KMS-11 (cell line): ENCODE measurements around the gene KRTAP6-2.

ENCODE experiments used
- H2AFZ ChIP-seq: fragments of 200-600 bp; sonication (generic); 2 replicates; pipeline ENCODE4 v1.6.1; 2016; ENCODE audit warnings: antibody characterized with exemption, mixed run types, low read depth
- H3K27ac ChIP-seq: fragments of 200-600 bp; sonication (generic); 2 replicates; pipeline ENCODE4 v1.6.1; 2016; ENCODE audit warnings: mild to moderate bottlenecking, mixed run types
- H3K27me3 ChIP-seq: fragments of 200-600 bp; sonication (generic); 2 replicates; pipeline ENCODE4 v1.6.1; 2017; ENCODE audit warnings: mild to moderate bottlenecking, low read depth, mixed run types, moderate library complexity; ENCODE audit not compliant: insufficient read depth
- H3K36me3 ChIP-seq: fragments of 200-600 bp; sonication (generic); 2 replicates; pipeline ENCODE4 v1.6.1; 2017; ENCODE audit warnings: mild to moderate bottlenecking, mixed run types; ENCODE audit not compliant: insufficient read depth
- H3K4me1 ChIP-seq: fragments of 200-600 bp; sonication (generic); 2 replicates; pipeline ENCODE4 v1.6.1; 2016; ENCODE audit warnings: mild to moderate bottlenecking, low read depth, mixed run types; ENCODE audit not compliant: poor library complexity, severe bottlenecking
- H3K4me2 ChIP-seq: fragments of 200-600 bp; sonication (generic); 2 replicates; pipeline ENCODE4 v1.7.0; 2016; ENCODE audit warnings: mild to moderate bottlenecking, mixed run types
- H3K4me3 ChIP-seq: fragments of 200-600 bp; sonication (generic); IDR thresholded peaks from 2 replicates; pipeline ENCODE4 v1.6.1; 2017; ENCODE audit warnings: low read depth, low read length, mixed read lengths; ENCODE audit not compliant: insufficient read depth
- H3K79me2 ChIP-seq: fragments of 200-600 bp; sonication (generic); 2 replicates; pipeline ENCODE4 v1.6.1; 2016; ENCODE audit warnings: low read depth, mixed run types; ENCODE audit not compliant: insufficient read depth
- H3K9ac ChIP-seq: fragments of 200-600 bp; sonication (generic); 2 replicates; pipeline ENCODE4 v1.6.1; 2016; ENCODE audit warnings: mild to moderate bottlenecking, mixed run types
- H4K20me1 ChIP-seq: fragments of 200-600 bp; sonication (generic); 2 replicates; pipeline ENCODE4 v1.6.1; 2016; ENCODE audit warnings: mild to moderate bottlenecking, mixed run types; ENCODE audit not compliant: insufficient read depth
- CTCF ChIP-seq: fragments of 200-600 bp; sonication (generic); conservative IDR thresholded peaks from 2 replicates; pipeline ENCODE4 v1.6.1; 2017; ENCODE audit warnings: low read depth, mild to moderate bottlenecking, antibody characterized with exemption, low read length, moderate library complexity, mixed read lengths

KRTAP6-2 gene

GRCh38 chr21:30598802-30599201, at the start of gene KRTAP6-2:
TSS of gene KRTAP6-2 (minus strand) at chr21:30598902. CDS start at chr21:30598874, 28 bp downstream.
- Histone ChIP-seq H3K4me2 (no peak within 1 kb of the TSS), H3K79me2 (no peaks in the 10 kb centered on the region), H3K9ac (no peak within 1 kb of the TSS), H3K27me3 (no peaks in the 10 kb centered on the region), H3K4me3 (no peak within 1 kb of the TSS), H4K20me1 (no peaks in the 10 kb centered on the region), H3K4me1 (no peaks in the 10 kb centered on the region), H3K36me3 (no peaks in the 10 kb centered on the region), H3K27ac (no peak within 1 kb of the TSS), H2AFZ (no peak within 1 kb of the TSS)
- no peak for TF ChIP-seq CTCF

- no peaks in the 10 kb centered on the region for H3K79me2 ChIP-seq
Measured at GRCh38 chr21:30646904-30647414, 48.3 kb upstream of the KRTAP6-2 start.

GRCh38 chr21:30642564-30642963, 43.9 kb upstream of the KRTAP6-2 start, which contains the start of gene KRTAP20-3:
TSS of gene KRTAP20-3 (plus strand) at chr21:30642864.
- Histone ChIP-seq H4K20me1 (no peaks in the 10 kb centered on the region), H3K79me2 (no peaks in the 10 kb centered on the region), H2AFZ (no peak within 1 kb of the TSS), H3K4me2 (no peak within 1 kb of the TSS), H3K9ac (no peak within 1 kb of the TSS), H3K4me3 (no peak within 1 kb of the TSS), H3K27me3 (no peaks in the 10 kb centered on the region), H3K36me3 (no peaks in the 10 kb centered on the region), H3K4me1 (no peaks in the 10 kb centered on the region), H3K27ac (no peak within 1 kb of the TSS)
- no peak for TF ChIP-seq CTCF

More at GRCh38 chr21:30646904-30647414, 48.3 kb upstream of the KRTAP6-2 start:
- no peak overlapping the region for H3K27ac ChIP-seq
- H3K4me2 ChIP-seq, result no peak overlapping the region
- no peak overlapping the region for H3K9ac ChIP-seq
- no peak overlapping the region for H2AFZ ChIP-seq
- H3K27me3 ChIP-seq, result no peaks in the 10 kb centered on the region
- no peaks in the 10 kb centered on the region for H3K4me1 ChIP-seq
- no peak for TF ChIP-seq CTCF
- no peaks in the 10 kb centered on the region for H4K20me1 ChIP-seq
- no peak overlapping the region for H3K4me3 ChIP-seq
- H3K36me3 ChIP-seq, result no peaks in the 10 kb centered on the region

GRCh38 chr21:30638686-30639085, 40.0 kb upstream of the KRTAP6-2 start:
- no peak overlapping the region for H3K9ac ChIP-seq
- no peaks in the 10 kb centered on the region for H4K20me1 ChIP-seq
- no peak overlapping the region for H3K27ac ChIP-seq
- no peaks in the 10 kb centered on the region for H3K4me1 ChIP-seq
- H3K79me2 ChIP-seq, result no peaks in the 10 kb centered on the region
- no peaks in the 10 kb centered on the region for H3K27me3 ChIP-seq
- TF ChIP-seq CTCF, result no peak
- H3K4me2 ChIP-seq, result no peak overlapping the region
- no peaks in the 10 kb centered on the region for H3K36me3 ChIP-seq
- H2AFZ ChIP-seq, result no peak overlapping the region
- no peak overlapping the region for H3K4me3 ChIP-seq
